GM12865 (cell line): Measurements from ENCODE around the gene DCAF8.

ENCODE experiments used
- DNase-seq: peaks from one replicate; pipeline ENCODE4 v3.0.0; 2010; ENCODE audit warnings: low read depth
- H3K4me3 ChIP-seq: 2 replicates; pipeline ENCODE4 v1.5.1; 2011; ENCODE audit warnings: mild to moderate bottlenecking, low read depth, low read length, control low read depth
- CTCF ChIP-seq: IDR thresholded peaks from 2 replicates; pipeline ENCODE4 v1.5.1; 2011; ENCODE audit warnings: low read length, control low read depth, low read depth, inconsistent platforms; ENCODE audit not compliant: insufficient read depth; ENCODE audit errors: missing control alignments

DCAF8 gene

GRCh38 chr1:160239582-160240299 lies 22.6 kb downstream of the DCAF8 start:
- TF ChIP-seq CTCF = no peak
- no peak overlapping the region for H3K4me3 ChIP-seq
- no peak for DNase-seq

- TF ChIP-seq CTCF = no peak
- no peak for DNase-seq
- H3K4me3 ChIP-seq = no peak overlapping the region
Observed at GRCh38 chr1:160238408-160238807, 23.9 kb downstream of the DCAF8 start.

- H3K4me3 ChIP-seq = no peak overlapping the region
- DNase-seq = no peak
- TF ChIP-seq CTCF = no peak
Observed at GRCh38 chr1:160237558-160237957, 24.8 kb downstream of the DCAF8 start.

GRCh38 chr1:160236806-160237205 lies 25.5 kb downstream of the DCAF8 start:
- H3K4me3 ChIP-seq = no peak overlapping the region
- peak; percentile 14 for DNase-seq
- TF ChIP-seq CTCF = no peak

- no peak for DNase-seq
- TF ChIP-seq CTCF = no peak
- no peak overlapping the region for H3K4me3 ChIP-seq
Observed at GRCh38 chr1:160232911-160233310, 29.4 kb downstream of the DCAF8 start.

- no peak overlapping the region for H3K4me3 ChIP-seq
- no peak for TF ChIP-seq CTCF
- no peak for DNase-seq
Observed at GRCh38 chr1:160228431-160228830, 33.9 kb downstream of the DCAF8 start.

GRCh38 chr1:160227561-160227960 lies 34.8 kb downstream of the DCAF8 start:
- DNase-seq = no peak
- TF ChIP-seq CTCF = no peak
- no peak overlapping the region for H3K4me3 ChIP-seq
